Motor neuron (in vitro differentiated cells): Measurements from ENCODE around the gene RC3H1. TPM values are rescaled to one million over a fixed set of nuclear protein-coding genes. Genes with fewer than 3 reads are reported as not detected.

ENCODE experiments used
- ATAC-seq, 8 experiments: fragments of 200-7000 bp; cut with Tn5 transposase; replicated peaks in 6 of 8; 2 replicates each; pipeline ENCODE4 v1.8.0; 2021; ENCODE audit warnings: mild to moderate bottlenecking in 8 of 8, moderate library complexity in 8 of 8
- H3K27ac ChIP-seq, 2 donors: fragments of 250-450 bp; sonication (Bioruptor Pico); 2 replicates each; pipeline ENCODE4 v1.9.0; 2021; ENCODE audit warnings: antibody characterized with exemption in 2 of 2, mild to moderate bottlenecking in 2 of 2, moderate library complexity in 1 of 2
- H3K4me1 ChIP-seq, 2 donors: fragments of 250-450 bp; sonication (Bioruptor Pico); replicated peaks in 1 of 2; 2 replicates each; pipeline ENCODE4 v1.6.1; 2021; ENCODE audit warnings: antibody characterized with exemption in 2 of 2, mild to moderate bottlenecking in 2 of 2, moderate library complexity in 1 of 2
- H3K4me3 ChIP-seq, 5 donors: fragments of 250-450 bp; sonication (Bioruptor Pico); 2 replicates each; pipeline ENCODE4 v1.9.0; 2021; ENCODE audit warnings: antibody characterized with exemption in 5 of 5, mild to moderate bottlenecking in 5 of 5, moderate library complexity in 4 of 5
- WGBS, 10 experiments: fragments of 450-650 bp; shearing (Covaris generic); methylation state at CpG; one replicate each; pipeline ENCODE4 v1.0.0; 2022; 5-methylcytosine and 5-hydroxymethylcytosine counted together
- in situ Hi-C, 9 experiments: fragments of 400-800 bp; cut with MboI; loops; one replicate each; pipeline ENCODE4 v1.15.0; 2021; ENCODE audit warnings: low sequenced_read_pairs in 9 of 9, low pct_unique_long_range_greater_than_20kb in 2 of 9; ENCODE audit not compliant: unreplicated experiment in 9 of 9
- total RNA-seq, 8 experiments: library from RNA; unstranded; fragments of 300-600 nt; gene quantifications; 2 replicates each; pipeline versions ENCODE4 v1.2.3 to v1.2.4, GENCODE V29; 2022

RC3H1 gene
- total RNA-seq, 8 experiments from 2014 or later = 18.9 to 30.0 (median 25.0) TPM

DNA sequence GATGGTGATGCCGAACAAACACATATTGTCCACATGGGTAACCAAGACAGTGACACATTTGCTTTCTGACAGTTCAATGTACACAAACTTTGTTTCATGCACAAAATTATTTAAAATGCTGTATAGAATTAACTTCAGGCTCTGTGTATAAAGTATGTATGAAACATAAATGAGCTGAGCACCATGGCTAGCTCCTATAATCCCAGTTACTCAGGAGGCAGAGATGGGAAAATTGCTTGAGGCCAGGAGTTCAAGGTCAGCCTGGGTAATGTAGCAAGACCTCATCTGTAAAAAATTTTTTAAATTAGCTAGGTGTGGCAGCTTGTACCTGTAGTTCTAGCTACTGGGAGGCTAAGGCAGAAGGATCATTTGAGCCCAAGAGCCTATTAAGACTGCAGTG lies 19.2 kb upstream of the RC3H1 start:
- H3K4me3 ChIP-seq = no peak overlapping the region
- H3K4me1 ChIP-seq = no peaks in the 10 kb centered on the region
- H3K27ac ChIP-seq = no peak overlapping the region
- in situ Hi-C loops = no loop called here
- WGBS, 10 experiments = 50 to 100% (median 100%) methylated on average over 1 of the region's 1 CpG; no CpG with 5 or more reads in 5 of the 10 experiments
- no peak for ATAC-seq

DNA sequence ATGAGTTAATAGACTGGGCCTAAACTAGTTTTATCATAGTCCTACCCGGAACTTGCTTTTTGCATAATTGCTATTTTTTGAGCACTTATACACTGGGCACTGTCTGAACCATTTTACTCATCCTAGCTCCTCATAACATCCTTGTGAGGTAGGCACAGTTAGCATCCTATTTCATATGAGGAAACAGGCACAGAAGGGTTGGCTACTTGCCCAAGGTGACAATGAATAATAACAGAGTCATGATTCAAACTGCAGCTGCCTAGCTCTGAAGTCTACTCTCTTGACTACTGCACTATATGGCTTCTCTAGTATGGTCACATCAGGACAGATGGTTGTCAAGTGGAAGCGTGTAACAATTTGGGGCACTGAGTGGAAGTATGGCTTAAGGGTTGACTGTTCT lies 18.2 kb upstream of the RC3H1 start:
- peak in 3 of 8 experiments; percentile 76 to 80 (median 80) for ATAC-seq
- no peak overlapping the region for H3K4me3 ChIP-seq
- H3K27ac ChIP-seq = no peak overlapping the region
- in situ Hi-C loops = no loop called here
- H3K4me1 ChIP-seq = no peaks in the 10 kb centered on the region
- 0 to 100% (median 80%) methylated on average over 1 to 2 of the region's 2 CpGs; no CpG with 5 or more reads in 2 of the 10 experiments for WGBS, 10 experiments

DNA sequence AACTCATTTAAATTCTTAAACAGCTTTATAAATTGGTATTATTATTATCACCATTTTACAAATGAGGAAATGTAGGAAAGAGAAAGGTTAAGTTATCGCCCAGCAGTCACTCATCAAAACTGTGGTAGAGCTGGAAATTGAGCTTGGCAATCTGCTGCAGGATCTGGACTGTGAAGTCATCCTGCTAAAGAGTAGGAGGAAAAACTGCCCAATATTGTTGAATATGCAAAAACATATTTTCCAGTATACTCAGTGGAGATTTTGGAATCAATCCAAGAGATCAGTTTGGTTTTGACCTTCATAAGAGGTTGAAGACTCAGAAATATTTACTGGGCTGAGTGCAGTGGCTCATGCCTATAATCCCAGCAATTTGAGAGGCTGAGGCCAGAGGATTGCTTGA lies 16.9 kb upstream of the RC3H1 start:
- ATAC-seq = peak in 3 of 8 experiments; percentile 24 to 76 (median 66)
- Histone ChIP-seq H3K4me1 (no peaks in the 10 kb centered on the region), H3K4me3 (no peak overlapping the region), H3K27ac (no peak overlapping the region)
- WGBS, 10 experiments = 86 to 100% (median 92%) methylated on average over 1 of the region's 1 CpG; no CpG with 5 or more reads in 6 of the 10 experiments
- in situ Hi-C loops = no loop called here

- H3K4me1 ChIP-seq = no peaks in the 10 kb centered on the region
- ATAC-seq = no peak
- H3K4me3 ChIP-seq = no peak overlapping the region
- in situ Hi-C loops = no loop called here
- H3K27ac ChIP-seq = no peak overlapping the region
Observed at GRCh38 chr1:174036798-174037197, 14.6 kb upstream of the RC3H1 start.

DNA sequence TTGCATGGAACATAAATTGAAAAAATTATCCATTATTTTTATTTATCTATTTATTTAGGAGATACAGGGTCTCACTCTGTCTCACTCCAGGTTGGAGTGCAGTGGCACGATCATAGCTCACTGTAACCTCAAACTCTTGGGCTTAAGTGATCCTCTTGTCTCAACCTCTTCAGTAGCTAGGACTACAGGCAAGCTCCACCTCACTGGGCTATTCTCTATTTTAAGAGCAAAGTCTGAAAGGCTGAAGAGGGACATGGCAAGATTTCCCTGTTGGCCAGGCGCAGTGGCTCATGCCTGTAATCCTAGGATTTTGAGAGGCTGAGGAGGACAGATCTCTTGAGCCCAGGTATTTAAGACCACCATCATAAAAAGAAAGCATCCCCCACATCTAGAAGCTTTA lies 14.0 kb upstream of the RC3H1 start:
- no peak overlapping the region for H3K4me3 ChIP-seq
- no peak for ATAC-seq
- H3K4me1 ChIP-seq = no peaks in the 10 kb centered on the region
- in situ Hi-C loops = no loop called here
- H3K27ac ChIP-seq = no peak overlapping the region
- WGBS, 10 experiments = 50 to 100% (median 92%) methylated on average over 1 to 2 of the region's 2 CpGs; no CpG with 5 or more reads in 4 of the 10 experiments

GRCh38 chr1:174032671-174033222 lies 10.6 kb upstream of the RC3H1 start:
- H3K4me3 ChIP-seq = no peak overlapping the region
- in situ Hi-C loops = no loop called here
- whole genome bisulfite sequencing, 10 experiments = 86 to 100% (median 100%) methylated on average over 1 of the region's 1 CpG; no CpG with 5 or more reads in 3 of the 10 experiments
- no peaks in the 10 kb centered on the region for H3K4me1 ChIP-seq
- H3K27ac ChIP-seq = no peak overlapping the region
- no peak for ATAC-seq

GRCh38 chr1:174031099-174031498 lies 8.9 kb upstream of the RC3H1 start:
- no peak overlapping the region for H3K27ac ChIP-seq
- in situ Hi-C loops = no loop called here
- no peak for ATAC-seq
- no peak overlapping the region for H3K4me3 ChIP-seq
- 50 to 94% (median 77%) methylated on average over 2 of the region's 2 CpGs; no CpG with 5 or more reads in 1 of the 10 experiments for WGBS, 10 experiments
- H3K4me1 ChIP-seq = no peaks in the 10 kb centered on the region

- no peak overlapping the region for H3K27ac ChIP-seq
- in situ Hi-C loops = no loop called here
- no peak overlapping the region for H3K4me3 ChIP-seq
- ATAC-seq = no peak
- peaks cover 2 to 4% of the 10 kb centered on the region in 2 donors for H3K4me1 ChIP-seq
Observed at GRCh38 chr1:174028495-174028894, 6.3 kb upstream of the RC3H1 start.

DNA sequence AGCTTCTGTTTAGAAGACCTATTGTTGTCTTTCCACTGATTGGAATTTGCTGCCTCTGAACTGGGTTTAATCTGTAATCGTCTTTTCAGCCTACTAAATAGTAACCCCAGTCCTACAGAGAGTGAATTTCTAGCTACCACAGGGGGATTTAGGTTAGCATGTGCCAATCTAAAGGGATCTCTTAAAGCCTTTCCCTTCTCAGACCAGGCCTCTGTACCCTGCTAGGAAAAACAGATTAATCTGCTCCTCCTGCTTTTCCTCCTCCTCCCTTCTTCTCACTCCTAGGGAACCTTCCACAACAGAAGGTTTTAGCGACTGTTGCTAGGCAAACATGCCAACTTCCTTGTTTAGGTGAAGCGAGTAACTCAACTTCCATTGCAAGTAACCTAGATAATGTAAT lies 1.3 kb upstream of the RC3H1 start:
- no peak overlapping the region for H3K27ac ChIP-seq
- peaks cover 21 to 31% of the 10 kb centered on the region in 2 donors for H3K4me1 ChIP-seq
- in situ Hi-C loops = no loop called here
- peak overlapping the region in 2 of 5 donors; percentile 54 to 74 for H3K4me3 ChIP-seq
- WGBS, 10 experiments = 0 to 100% (median 52%) methylated on average over 1 to 3 of the region's 3 CpGs
- ATAC-seq = peak in 1 of 8 experiments; percentile 1

DNA sequence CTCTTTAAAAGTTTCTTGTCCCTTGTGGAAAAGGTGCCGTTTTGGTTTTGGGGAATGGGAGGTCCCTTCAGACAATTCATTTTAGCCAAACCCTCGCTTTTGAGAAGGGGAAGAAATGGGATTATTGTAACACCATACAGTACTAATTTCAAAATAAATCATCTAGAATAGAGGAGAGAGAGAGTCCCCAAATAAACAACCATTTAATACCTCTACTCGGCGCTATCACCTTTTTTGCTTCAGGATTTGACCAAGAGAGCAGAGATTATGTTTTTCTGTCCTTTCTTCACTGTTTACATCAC lies 770 bp upstream of the RC3H1 start:
- H3K4me1 ChIP-seq = peaks cover 21 to 36% of the 10 kb centered on the region in 2 donors
- H3K4me3 ChIP-seq = peak overlapping the region; percentile 54 to 97 (median 74)
- ATAC-seq = no peak
- in situ Hi-C loops = no loop called here
- peak overlapping the region; percentile 77 to 86 for H3K27ac ChIP-seq
- 10 to 86% (median 32%) methylated on average over 2 to 4 of the region's 4 CpGs; no CpG with 5 or more reads in 1 of the 10 experiments for WGBS, 10 experiments

DNA sequence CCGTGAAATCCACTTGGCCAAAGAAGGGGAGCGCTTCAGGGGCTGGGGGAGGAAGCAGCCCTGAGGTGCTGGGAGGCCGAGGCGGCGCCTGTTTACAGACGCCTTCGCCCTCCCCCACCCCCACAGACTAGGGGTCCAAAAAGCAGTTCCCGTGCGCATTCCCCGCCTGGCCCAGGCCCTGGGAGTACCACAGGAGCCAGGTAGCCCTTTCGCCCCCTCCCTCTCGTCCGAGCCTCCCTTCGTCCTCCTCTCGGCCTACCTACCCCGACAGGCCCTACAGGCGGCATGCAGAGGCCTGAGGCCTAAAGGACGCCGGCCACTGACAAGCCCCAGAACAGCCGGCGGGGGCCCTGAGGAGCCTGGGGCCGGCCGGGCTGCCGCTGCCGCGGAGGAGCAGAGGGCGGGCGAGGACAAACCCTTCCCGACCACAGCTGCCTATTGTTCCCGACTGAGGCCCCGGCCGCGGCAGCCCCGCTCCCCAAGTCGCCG lies 522 bp downstream of the RC3H1 start:
- in situ Hi-C loops = no loop called here
- WGBS, 10 experiments = 0 to 20% (median 0%) methylated on average over 1 to 29 of the region's 36 CpGs; no CpG with 5 or more reads in 4 of the 10 experiments
- H3K27ac ChIP-seq = peak overlapping the region; percentile 77 to 86
- ATAC-seq = peak; percentile 61 to 73 (median 70)
- H3K4me1 ChIP-seq = peaks cover 24 to 38% of the 10 kb centered on the region in 2 donors
- H3K4me3 ChIP-seq = peak overlapping the region; percentile 54 to 97 (median 74)

DNA sequence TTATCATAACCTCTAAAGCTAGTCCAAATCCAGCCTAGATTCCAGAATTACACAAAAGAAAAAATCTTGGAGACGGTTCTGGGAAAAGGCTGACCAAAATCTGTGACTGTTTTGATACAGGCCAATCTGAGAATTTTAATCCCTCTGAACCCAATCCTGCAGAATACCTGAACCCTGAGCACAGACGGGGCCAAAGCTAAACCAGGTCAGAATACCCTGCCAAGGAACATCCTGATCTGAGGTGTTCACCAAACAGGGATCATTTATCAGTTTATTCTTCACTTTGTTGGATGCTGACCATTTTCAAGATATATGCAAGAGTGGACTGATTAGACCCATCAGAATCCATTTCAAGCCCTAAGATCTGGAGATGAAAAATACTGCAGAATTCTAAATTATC lies 3.6 kb downstream of the RC3H1 start:
- in situ Hi-C loops = no loop called here
- no peak for ATAC-seq
- no peak overlapping the region for H3K27ac ChIP-seq
- 0 to 83% (median 79%) methylated on average over 1 to 2 of the region's 2 CpGs; no CpG with 5 or more reads in 2 of the 10 experiments for WGBS, 10 experiments
- no peak overlapping the region for H3K4me3 ChIP-seq
- peaks cover 21 to 37% of the 10 kb centered on the region in 2 donors for H3K4me1 ChIP-seq

- in situ Hi-C loops = no loop called here
- no peak overlapping the region for H3K27ac ChIP-seq
- WGBS, 10 experiments = 6 to 100% (median 61%) methylated on average over 1 to 2 of the region's 2 CpGs; no CpG with 5 or more reads in 1 of the 10 experiments
- no peak overlapping the region for H3K4me3 ChIP-seq
- H3K4me1 ChIP-seq = peaks cover 13 to 29% of the 10 kb centered on the region in 2 donors
- ATAC-seq = no peak
Observed at GRCh38 chr1:174017231-174017970, 4.8 kb downstream of the RC3H1 start.
